ENCODE data around the gene USP25. TPM values are rescaled to one million over a fixed set of nuclear protein-coding genes. Genes with fewer than 3 reads are reported as not detected.

The USP25 gene
- total and polyA plus RNA-seq, 2 experiments from 2014 or later = 11.8 to 49.2 TPM

GRCh38 chr21:15801352-15801863 lies 71.6 kb downstream of the USP25 start:
- no peaks in the 10 kb centered on the region for H3K27me3 Mint-ChIP-seq (ENCODE audit: insufficient read depth, low read depth, poor library complexity)

More at GRCh38 chr21:15801352-15801863, 71.6 kb downstream of the USP25 start:
- no peaks in the 10 kb centered on the region for H4K20me1 ChIP-seq (replicated peaks; ENCODE audit: insufficient read depth)
- H3K4me3 ChIP-seq = no peak overlapping the region
- DNase-seq (ENCODE audit: low spot score) = no peak
- Mint-ChIP-seq H3K27ac (no peak overlapping the region), H3K4me1 (peaks cover 23% of the 10 kb centered on the region), H3K4me3 (no peak overlapping the region), H3K36me3 (ENCODE audit: low read depth) (0 out of 3 replicates have a peak, but pooled peaks cover 3% of the 10 kb centered on the region), H3K9me3 (no peaks in the 10 kb centered on the region)
- H3K9me2 ChIP-seq (ENCODE audit: insufficient read depth) = no peaks in the 10 kb centered on the region
- H3K27ac ChIP-seq (ENCODE audit: low read depth) = no peak overlapping the region
- no peak overlapping the region for H3K4me2 ChIP-seq
- H3K4me1 ChIP-seq (ENCODE audit: insufficient read depth) = peaks cover 19% of the 10 kb centered on the region
- H2AFZ ChIP-seq = no peak overlapping the region
- no peak for TF ChIP-seq CTCF (conservative IDR thresholded peaks at IDR 0.05; ENCODE audit: low read depth in 2 of 2)
- no peak for TF ChIP-seq STAT1 (IDR thresholded peaks at IDR 0.05; ENCODE audit: unreplicated experiment)
- TF ChIP-seq ZNF462 (CRISPR knock-in tag; IDR thresholded peaks at IDR 0.05) = no peak
- TF ChIP-seq ZNF331 (CRISPR knock-in tag; IDR thresholded peaks at IDR 0.05; ENCODE audit: low read depth) = no peak
- TF ChIP-seq CREB1 (CRISPR knock-in tag; IDR thresholded peaks at IDR 0.05; ENCODE audit: low read depth) = no peak
- TF ChIP-seq POLR2AphosphoS5 (IDR thresholded peaks at IDR 0.05; ENCODE audit: low read depth) = no peak
- TF ChIP-seq JUNB (IDR thresholded peaks at IDR 0.05; ENCODE audit: unreplicated experiment) = no peak
- TF ChIP-seq REST (IDR thresholded peaks at IDR 0.05; ENCODE audit: unreplicated experiment) = no peak
- no peak for TF ChIP-seq EZH2phosphoT487 (IDR thresholded peaks at IDR 0.05; ENCODE audit: unreplicated experiment)
- no peak for TF ChIP-seq NANOG (IDR thresholded peaks at IDR 0.05; ENCODE audit: borderline replicate concordance)
- ATAC-seq = no peak
- H3K36me3 ChIP-seq (ENCODE audit: insufficient read depth) = no peaks in the 10 kb centered on the region
- no peaks in the 10 kb centered on the region for H3K27me3 ChIP-seq (ENCODE audit: insufficient read depth)
- peaks cover 5% of the 10 kb centered on the region; the same call in 1 of the 2 replicates for H3K79me2 ChIP-seq (replicated peaks; ENCODE audit: insufficient read depth)
- H3F3A ChIP-seq (replicated peaks; ENCODE audit: low read depth) = no peaks in the 10 kb centered on the region

Measured in GM23338 (cell line).